ENCODE data around the gene ORM2. TPM values are rescaled to one million over a fixed set of nuclear protein-coding genes. Genes with fewer than 3 reads are reported as not detected.

Gene ORM2
- total and polyA plus RNA-seq, 2 of the 8 experiments (the other 6 are each of a cell fraction or from before 2014, with no cell fraction given): 1.3 TPM; not detected in 1

DNA sequence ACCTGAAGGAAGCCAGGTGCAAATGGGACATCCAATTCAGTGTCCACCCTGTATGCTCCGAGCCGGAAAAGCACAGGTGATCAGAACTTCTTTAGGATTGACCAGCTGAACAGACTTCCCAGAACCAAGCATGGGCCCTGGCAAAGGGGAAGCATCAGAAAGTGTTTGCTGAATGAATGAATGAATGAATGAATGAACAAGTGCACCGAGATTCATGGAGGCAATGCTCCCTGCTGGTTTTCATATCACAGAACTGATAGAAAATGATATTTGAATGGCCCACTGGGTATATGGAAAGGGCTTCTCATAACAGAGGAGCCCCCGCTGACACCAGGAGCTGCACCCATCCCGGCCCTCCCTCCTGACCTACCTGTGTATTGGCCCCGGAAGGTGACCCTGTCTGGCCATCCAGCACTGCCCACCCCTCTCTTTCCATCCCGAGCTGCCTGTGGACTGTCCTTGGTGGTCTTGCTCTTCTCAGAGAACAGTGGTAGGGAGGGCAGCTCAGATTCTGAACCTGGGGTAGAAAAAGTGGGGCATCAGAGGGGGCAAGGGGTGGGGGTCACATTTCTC, 15.9 kb downstream of the ORM2 start (continued):
- TF ChIP-seq, protein P1, sequence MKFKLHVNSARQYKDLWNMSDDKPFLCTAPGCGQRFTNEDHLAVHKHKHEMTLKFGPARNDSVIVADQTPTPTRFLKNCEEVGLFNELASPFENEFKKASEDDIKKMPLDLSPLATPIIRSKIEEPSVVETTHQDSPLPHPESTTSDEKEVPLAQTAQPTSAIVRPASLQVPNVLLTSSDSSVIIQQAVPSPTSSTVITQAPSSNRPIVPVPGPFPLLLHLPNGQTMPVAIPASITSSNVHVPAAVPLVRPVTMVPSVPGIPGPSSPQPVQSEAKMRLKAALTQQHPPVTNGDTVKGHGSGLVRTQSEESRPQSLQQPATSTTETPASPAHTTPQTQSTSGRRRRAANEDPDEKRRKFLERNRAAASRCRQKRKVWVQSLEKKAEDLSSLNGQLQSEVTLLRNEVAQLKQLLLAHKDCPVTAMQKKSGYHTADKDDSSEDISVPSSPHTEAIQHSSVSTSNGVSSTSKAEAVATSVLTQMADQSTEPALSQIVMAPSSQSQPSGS (IDR thresholded peaks at IDR 0.05; ENCODE audit: low read length): no peak
- TF ChIP-seq POLR2A (IDR thresholded peaks at IDR 0.05; ENCODE audit: control extremely low read depth in 1 of 2, low read depth in 2 of 2, low read length in 2 of 2): no peak
